Fibroblast of skin of left quadriceps (primary cell): ENCODE results near the gene WDR77.

Experiments used
- DNase-seq, 2 experiments: peaks; one replicate each; pipeline ENCODE4 v3.0.0-alpha.2; 2013; ENCODE audit warnings: low read depth in 2 of 2

Gene WDR77

DNA sequence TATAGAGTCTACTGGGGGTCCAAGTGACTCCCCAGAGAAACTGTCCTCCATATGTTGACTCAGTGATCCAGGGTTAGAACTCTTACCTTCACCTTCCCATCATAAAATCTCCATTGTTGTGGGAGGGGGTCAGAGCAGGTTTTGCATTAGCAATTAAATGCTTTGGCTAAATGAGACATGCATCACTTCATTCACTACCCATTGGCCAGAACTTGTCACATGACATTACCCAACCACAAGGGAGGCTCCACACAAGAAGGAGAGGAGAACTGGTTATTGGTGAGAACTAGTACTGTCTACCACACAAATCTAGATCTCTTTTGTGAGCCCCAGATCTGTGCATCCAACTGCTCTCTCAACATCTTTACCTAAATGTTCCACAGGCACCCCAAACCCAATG is 20.5 kb upstream of the WDR77 start:
- no peak for DNase-seq

DNA sequence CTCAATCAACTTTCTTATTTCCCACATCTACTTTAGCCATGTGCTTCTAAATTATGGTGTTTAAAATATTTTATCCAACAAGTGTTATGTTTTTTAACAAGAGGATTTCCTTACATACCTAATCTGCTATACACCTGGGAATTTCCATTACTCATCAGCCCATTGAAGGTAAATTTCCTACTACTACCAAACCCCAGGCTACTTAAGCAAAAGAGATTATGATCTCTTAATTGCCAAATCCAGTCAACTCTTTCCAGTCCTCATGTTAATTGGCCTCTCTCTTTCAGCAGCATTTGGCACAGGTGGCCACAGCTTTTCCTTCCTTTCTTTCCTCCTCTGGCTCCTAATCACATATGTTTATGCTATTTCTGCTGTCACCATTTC is 19.7 kb upstream of the WDR77 start:
- DNase-seq = no peak

DNA sequence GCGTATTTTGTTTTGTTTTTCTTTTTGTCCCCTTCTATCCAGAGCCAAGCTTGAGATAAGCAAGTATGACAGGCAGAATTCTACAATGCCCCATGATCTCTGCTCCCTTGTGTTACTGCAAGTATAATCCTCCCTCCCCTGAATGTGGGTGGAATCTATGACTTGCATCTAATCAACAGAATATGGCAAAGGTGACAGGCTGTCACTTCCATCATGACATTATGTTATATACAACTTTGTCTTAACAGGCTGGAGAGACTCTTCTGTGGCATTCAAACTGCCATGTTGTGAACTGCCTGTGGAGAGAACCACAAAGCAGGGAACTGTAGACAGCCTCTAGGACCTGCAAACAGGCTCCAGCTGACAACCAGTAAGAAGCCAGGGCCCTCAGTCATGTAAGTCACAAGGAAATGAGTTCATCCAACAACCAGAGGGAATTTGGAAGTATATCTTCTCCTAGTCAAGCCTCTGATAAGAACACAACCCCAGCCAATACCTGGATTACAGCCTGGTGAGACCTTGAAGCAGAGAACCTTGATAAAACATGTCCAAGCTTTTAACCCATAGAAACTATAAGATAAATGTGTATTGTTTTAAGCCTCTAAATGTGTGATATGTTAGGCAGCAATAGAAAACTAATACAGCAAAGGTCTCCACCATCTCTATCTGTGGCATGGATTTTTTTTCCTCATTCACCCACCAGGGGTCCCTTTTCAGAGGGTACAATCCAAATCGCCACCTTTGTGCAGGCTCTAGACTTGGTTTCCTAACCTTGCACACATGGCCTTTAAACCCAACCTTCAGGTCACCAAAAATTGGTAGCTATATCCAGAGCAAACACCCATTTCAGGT is 19.0 kb upstream of the WDR77 start:
- DNase-seq = no peak

DNA sequence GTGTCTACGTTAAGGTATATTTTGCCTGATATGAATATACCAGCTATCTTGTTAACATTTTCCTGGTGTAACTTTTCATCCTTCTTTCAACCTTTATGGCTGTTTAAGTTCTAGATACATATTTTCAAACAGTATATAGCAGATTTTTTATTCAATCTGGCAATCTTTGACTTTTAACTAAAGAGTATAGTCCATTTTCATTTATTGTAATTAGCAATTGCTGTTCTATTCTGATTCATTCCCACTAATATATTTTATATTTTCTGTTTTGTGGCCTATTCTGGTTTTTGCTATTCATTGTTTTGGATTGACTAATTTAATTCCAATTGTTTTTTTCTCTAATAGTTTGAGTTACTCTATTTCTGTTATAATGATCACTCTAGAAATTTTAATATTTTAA is 17.4 kb upstream of the WDR77 start:
- DNase-seq = no peak

- DNase-seq = no peak
Observed at GRCh38 chr1:111465754-111466153, 16.7 kb upstream of the WDR77 start.

- DNase-seq = no peak
Observed at GRCh38 chr1:111463029-111463683, 14.1 kb upstream of the WDR77 start.

GRCh38 chr1:111462370-111463028 is 13.4 kb upstream of the WDR77 start:
- DNase-seq = no peak

- no peak for DNase-seq
Observed at GRCh38 chr1:111461765-111462164, 12.7 kb upstream of the WDR77 start.

- DNase-seq = no peak
Observed at GRCh38 chr1:111455642-111456031, 6.6 kb upstream of the WDR77 start.

- no peak for DNase-seq
Observed at GRCh38 chr1:111454859-111455641, 6.0 kb upstream of the WDR77 start.

DNA sequence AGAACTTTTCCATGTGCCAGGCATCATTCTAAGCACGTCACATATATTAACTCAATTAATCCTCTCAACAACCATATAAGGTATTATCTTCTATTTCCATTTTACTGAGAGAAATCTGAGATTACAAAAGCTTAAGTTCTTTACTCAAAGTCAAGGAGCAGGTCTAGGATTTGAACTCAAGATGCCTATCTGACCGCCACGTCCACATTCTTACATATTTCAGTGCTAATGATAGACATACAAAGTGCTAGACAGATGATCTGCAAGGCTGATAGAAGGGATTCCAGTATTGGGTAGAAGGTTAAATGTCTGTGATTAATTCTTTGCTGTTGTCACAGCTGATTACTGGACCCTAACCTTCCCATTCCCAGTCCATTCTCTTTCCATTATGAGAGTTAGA is 4.7 kb upstream of the WDR77 start:
- DNase-seq = no peak

DNA sequence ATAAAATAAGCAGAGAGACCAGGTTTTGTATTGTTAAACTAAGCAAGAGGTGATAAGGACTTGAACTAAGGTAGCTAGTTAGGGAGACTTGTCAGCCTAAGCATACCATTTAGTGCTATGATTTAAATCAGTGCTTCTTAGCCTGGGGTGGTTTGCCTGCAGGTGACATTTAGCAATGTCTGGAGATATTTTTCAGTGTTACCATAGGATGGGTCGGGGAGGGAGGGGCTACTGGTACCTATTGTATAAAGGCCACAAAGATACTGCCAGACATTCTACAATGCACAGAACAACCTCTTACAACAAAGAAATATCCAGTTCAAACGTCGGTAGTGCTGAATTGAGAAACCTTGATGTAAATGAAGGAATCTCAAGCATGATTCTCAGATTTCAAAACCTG is 3.5 kb upstream of the WDR77 start:
- DNase-seq = no peak

DNA sequence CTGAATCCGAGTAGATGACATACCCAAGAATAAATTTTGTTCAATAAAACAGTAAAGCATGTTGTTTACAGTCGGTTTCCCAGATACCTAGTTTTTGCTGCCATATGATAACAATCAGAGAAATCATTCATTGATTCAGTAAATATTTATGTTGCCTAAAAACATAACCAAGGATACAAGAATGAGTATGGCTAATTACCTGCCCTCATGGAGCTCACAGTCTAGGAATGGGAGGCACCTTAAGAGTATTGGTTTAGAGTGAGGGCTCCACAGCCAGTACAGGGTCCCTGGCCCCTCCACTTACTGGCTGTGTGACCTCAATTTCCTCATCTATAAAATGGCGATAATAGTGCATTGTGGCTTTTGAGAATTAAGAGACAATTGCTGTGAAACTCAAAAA is 1.1 kb upstream of the WDR77 start:
- DNase-seq = no peak

GRCh38 chr1:111449703-111450017 is 604 bp upstream of the WDR77 start:
- DNase-seq = no peak

GRCh38 chr1:111448482-111448917 is 556 bp downstream of the WDR77 start:
- no peak for DNase-seq

DNA sequence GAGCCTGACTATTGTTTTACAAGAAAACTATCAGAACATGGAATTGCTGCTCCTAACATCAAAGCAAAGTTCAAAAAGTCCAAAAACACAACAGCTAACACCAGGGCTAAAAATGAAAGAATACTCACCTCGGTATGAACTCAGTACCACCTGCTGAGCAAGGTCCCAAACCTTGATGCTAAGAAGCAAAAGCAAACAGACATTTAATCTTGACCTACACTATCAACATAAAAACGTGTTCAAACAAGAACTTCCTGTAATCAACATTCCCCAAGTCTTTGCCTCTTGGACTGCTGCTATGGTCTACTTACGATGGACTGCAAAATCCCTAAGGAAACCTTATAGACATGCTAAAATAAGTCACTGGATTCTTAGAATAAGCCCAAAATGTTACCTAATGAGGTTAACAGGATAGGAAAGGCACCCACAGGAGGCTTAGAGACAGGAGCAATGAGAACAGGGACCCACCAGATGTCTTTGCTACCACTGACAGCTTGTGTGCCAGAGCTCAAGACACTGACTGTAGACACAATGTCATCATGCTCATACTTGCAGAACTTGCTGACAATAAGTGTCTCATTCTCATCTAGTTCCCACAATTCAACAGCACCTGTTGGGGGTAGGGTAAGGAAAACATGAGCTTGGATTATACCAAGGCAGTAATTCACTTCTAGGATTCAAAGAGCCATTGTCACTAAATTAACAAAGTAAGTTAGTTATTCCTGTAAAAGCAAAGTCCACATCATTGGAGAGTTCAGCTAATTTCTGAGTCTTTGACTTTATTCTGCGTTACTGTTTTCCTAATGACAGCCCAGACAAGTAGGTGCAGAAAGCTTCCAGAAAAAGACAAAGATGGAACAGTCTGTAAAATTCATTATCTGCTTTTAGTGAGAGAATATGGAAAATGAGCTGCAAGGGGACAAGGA is 1.8 kb downstream of the WDR77 start:
- DNase-seq = no peak

- DNase-seq = no peak
Observed at GRCh38 chr1:111446546-111446945, 2.5 kb downstream of the WDR77 start.

DNA sequence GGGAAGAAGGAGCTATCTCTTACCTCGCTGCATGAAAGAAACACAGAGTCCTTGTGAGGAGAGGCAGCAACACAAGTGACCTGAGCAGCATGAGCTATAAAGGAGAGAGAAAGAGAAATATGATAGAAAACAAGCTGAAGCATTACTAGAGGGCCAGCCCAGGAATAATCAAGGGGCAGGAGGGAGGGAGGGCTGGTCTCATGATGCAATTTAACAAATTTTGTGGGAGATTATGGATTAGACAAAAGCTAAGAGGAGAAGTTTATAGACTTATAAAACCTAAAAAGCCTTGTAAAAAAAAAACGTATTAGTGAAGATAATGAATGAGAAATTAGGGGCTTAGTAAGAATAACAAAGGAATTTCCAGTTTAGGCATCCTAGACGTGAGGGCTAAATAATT is 5.0 kb downstream of the WDR77 start:
- DNase-seq = no peak

DNA sequence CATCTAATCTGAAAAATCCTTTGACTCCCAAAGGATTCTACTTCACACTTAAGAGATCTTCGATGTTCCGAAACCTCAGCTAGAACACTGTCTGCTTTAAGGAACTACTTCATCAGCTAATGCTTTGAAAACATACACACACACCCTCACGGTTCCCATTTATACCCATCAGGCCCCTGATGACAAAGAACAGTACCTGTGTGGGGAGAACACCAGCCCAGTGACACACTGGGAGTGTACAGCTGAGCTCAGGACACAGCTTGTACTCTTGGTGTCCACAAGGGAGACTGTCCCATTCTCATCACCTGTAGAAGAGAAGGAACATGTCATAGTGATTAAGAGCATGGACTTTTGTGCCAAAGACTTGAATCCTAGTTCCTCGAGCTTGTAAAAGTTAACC is 6.6 kb downstream of the WDR77 start:
- no peak for DNase-seq

GRCh38 chr1:111441573-111442192 is 7.4 kb downstream of the WDR77 start:
- no peak for DNase-seq
